HepG2 (cell line): ENCODE data around the gene STOML3. TPM values are rescaled to one million over a fixed set of nuclear protein-coding genes. Genes with fewer than 3 reads are reported as not detected.

Source experiments
- ARHGAP35 ChIP-seq: sonication (generic); formaldehyde crosslinking; IDR thresholded peaks from 2 replicates; pipeline ENCODE4 v1.9.0; 2022; ENCODE audit warnings: mild to moderate bottlenecking, inconsistent platforms, moderate library complexity, missing genetic modification reagents, borderline replicate concordance
- ATF7 ChIP-seq, 2 experiments: fragments of 450-650 bp in 1 of 2; sonication (generic) in 1 of 2; formaldehyde crosslinking in 1 of 2; IDR thresholded peaks; 2 replicates each; pipeline versions ENCODE4 v1.4.0 to v1.6.1; 2016 to 2020; ENCODE audit warnings: antibody characterized with exemption in 1 of 2, mild to moderate bottlenecking in 1 of 2, missing genetic modification reagents in 1 of 2
- FOXM1 ChIP-seq: sonication (generic); formaldehyde crosslinking; IDR thresholded peaks from 2 replicates; pipeline ENCODE4 v1.5.0; 2020; ENCODE audit warnings: missing genetic modification reagents
- SETDB1 ChIP-seq: sonication (generic); formaldehyde crosslinking; IDR thresholded peaks from 2 replicates; pipeline ENCODE4 v1.5.1; 2020; ENCODE audit warnings: missing genetic modification reagents, mild to moderate bottlenecking, borderline replicate concordance
- TGIF2 ChIP-seq: IDR thresholded peaks from 2 replicates; pipeline ENCODE4 v1.6.1; 2016; ENCODE audit warnings: control low read depth, missing compliant biosample characterization
- YEATS4 ChIP-seq: sonication (generic); formaldehyde crosslinking; IDR thresholded peaks from 2 replicates; pipeline ENCODE4 v1.4.0; 2020; ENCODE audit warnings: missing genetic modification reagents, borderline replicate concordance
- ZNF563 ChIP-seq: sonication (generic); formaldehyde crosslinking; IDR thresholded peaks from 2 replicates; pipeline ENCODE4 v1.8.0; 2022; ENCODE audit warnings: mild to moderate bottlenecking, moderate library complexity, missing genetic modification reagents
- ZNF607 ChIP-seq: sonication (generic); formaldehyde crosslinking; IDR thresholded peaks from 2 replicates; pipeline ENCODE4 v1.5.1; 2020; ENCODE audit warnings: missing genetic modification reagents, mild to moderate bottlenecking, borderline replicate concordance
- ZNF629 ChIP-seq: sonication (generic); formaldehyde crosslinking; conservative IDR thresholded peaks from 2 replicates; pipeline ENCODE4 v1.5.0; 2020; ENCODE audit warnings: missing genetic modification reagents
- ZNF780A ChIP-seq: sonication (generic); formaldehyde crosslinking; IDR thresholded peaks from 2 replicates; pipeline ENCODE4 v1.8.0; 2022; ENCODE audit warnings: mild to moderate bottlenecking, missing genetic modification reagents, moderate library complexity
- polyA plus RNA-seq, 8 experiments: library from polyadenylated mRNA; depleted of rRNA in 3 of 8; stranded (reverse) in 7 of 8; unstranded in 1 of 8; fragments of >200 nt; fragmentation: Illumina TruSeq in 4 of 8; extraction: Trizol in 4 of 8; gene quantifications; 2 replicates each; pipeline versions ENCODE4 v1.2.1 to v1.2.3, GENCODE V29; 2011 to 2016; ENCODE audit warnings: low read depth in 4 of 8, missing spikeins in 1 of 8, mixed read lengths in 1 of 8; ENCODE audit not compliant: insufficient read depth in 1 of 8
- total RNA-seq, 5 experiments: library from RNA; depleted of rRNA; stranded (reverse); fragments of >200 nt; fragmentation: Illumina TruSeq; extraction: Trizol; gene quantifications; 2 replicates each; pipeline ENCODE4 v1.2.3, GENCODE V29; 2016; ENCODE audit warnings: low read depth in 1 of 5
- TF ChIP-seq, protein P1 (sequence below): sonication (generic); formaldehyde crosslinking; IDR thresholded peaks from 2 replicates; pipeline ENCODE4 v1.4.0; 2020; ENCODE audit warnings: missing genetic modification reagents
- TF ChIP-seq, protein P2 (sequence below): sonication (generic); formaldehyde crosslinking; IDR thresholded peaks from 2 replicates; pipeline ENCODE4 v1.5.0; 2020; ENCODE audit warnings: mild to moderate bottlenecking, missing genetic modification reagents
- TF ChIP-seq, protein P3 (sequence below): sonication (generic); formaldehyde crosslinking; IDR thresholded peaks from 2 replicates; pipeline ENCODE4 v1.4.0; 2020; ENCODE audit warnings: missing genetic modification reagents
- TF ChIP-seq, protein P4 (sequence below): sonication (generic); formaldehyde crosslinking; conservative IDR thresholded peaks from 2 replicates; pipeline ENCODE4 v1.8.1; 2023; ENCODE audit warnings: missing genetic modification reagents
- TF ChIP-seq, protein P5 (sequence below): sonication (generic); formaldehyde crosslinking; IDR thresholded peaks from 2 replicates; pipeline ENCODE4 v1.5.0; 2020; ENCODE audit warnings: missing genetic modification reagents, mild to moderate bottlenecking, borderline replicate concordance

Gene STOML3
- total and polyA plus RNA-seq, 2 of the 13 experiments (the other 11 are each of a cell fraction or from before 2014, with no cell fraction given): not detected

DNA sequence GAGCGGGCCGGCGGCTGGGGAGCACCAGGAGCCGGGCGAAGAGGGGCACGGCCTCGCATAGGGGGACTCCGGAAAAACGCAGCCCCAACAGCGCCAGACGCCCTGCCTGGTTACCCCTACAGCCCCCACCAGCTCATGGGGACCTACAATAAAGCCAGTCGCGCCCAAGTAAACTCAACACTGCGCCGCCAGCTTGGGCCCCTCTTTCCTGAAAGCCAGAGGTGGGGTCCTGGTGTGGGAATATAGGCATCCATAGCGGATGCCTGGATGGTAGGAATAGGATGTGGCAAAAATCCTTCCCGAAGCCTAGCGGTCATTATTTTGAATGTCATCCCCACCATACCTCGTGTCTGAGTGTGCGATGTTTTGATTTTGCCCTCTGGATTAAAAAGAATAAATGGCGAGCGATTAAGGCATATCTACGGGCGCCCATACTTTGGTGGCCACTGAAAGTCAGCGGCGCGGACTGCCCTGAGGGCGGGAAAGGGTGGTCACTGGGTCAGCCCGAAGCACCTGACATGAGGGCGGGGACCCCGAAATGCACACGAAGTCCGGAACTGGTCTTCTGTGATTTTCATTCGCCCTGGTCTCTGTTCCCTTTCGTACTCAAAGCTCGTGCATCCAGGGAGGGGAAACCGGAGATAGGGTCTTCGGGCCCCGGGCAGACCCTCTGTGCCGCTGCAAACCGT is 47.4 kb upstream of the STOML3 start, which contains the start of the genes NHLRC3 and PROSER1 (continued):
- TF ChIP-seq, protein P1, sequence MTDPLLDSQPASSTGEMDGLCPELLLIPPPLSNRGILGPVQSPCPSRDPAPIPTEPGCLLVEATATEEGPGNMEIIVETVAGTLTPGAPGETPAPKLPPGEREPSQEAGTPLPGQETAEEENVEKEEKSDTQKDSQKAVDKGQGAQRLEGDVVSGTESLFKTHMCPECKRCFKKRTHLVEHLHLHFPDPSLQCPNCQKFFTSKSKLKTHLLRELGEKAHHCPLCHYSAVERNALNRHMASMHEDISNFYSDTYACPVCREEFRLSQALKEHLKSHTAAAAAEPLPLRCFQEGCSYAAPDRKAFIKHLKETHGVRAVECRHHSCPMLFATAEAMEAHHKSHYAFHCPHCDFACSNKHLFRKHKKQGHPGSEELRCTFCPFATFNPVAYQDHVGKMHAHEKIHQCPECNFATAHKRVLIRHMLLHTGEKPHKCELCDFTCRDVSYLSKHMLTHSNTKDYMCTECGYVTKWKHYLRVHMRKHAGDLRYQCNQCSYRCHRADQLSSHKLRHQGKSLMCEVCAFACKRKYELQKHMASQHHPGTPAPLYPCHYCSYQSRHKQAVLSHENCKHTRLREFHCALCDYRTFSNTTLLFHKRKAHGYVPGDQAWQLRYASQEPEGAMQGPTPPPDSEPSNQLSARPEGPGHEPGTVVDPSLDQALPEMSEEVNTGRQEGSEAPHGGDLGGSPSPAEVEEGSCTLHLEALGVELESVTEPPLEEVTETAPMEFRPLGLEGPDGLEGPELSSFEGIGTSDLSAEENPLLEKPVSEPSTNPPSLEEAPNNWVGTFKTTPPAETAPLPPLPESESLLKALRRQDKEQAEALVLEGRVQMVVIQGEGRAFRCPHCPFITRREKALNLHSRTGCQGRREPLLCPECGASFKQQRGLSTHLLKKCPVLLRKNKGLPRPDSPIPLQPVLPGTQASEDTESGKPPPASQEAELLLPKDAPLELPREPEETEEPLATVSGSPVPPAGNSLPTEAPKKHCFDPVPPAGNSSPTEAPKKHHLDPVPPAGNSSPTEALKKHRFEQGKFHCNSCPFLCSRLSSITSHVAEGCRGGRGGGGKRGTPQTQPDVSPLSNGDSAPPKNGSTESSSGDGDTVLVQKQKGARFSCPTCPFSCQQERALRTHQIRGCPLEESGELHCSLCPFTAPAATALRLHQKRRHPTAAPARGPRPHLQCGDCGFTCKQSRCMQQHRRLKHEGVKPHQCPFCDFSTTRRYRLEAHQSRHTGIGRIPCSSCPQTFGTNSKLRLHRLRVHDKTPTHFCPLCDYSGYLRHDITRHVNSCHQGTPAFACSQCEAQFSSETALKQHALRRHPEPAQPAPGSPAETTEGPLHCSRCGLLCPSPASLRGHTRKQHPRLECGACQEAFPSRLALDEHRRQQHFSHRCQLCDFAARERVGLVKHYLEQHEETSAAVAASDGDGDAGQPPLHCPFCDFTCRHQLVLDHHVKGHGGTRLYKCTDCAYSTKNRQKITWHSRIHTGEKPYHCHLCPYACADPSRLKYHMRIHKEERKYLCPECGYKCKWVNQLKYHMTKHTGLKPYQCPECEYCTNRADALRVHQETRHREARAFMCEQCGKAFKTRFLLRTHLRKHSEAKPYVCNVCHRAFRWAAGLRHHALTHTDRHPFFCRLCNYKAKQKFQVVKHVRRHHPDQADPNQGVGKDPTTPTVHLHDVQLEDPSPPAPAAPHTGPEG: peak; percentile 46; the same call in 1 of the 2 replicates
- no peak for TF ChIP-seq ATF7 (IDR thresholded peaks at IDR 0.05)
- TF ChIP-seq ATF7 (CRISPR knock-in tag; IDR thresholded peaks at IDR 0.05): no peak
- TF ChIP-seq ZNF607 (CRISPR knock-in tag): peak; percentile 25; the same call in 1 of the 2 replicates
- TF ChIP-seq, protein P2, sequence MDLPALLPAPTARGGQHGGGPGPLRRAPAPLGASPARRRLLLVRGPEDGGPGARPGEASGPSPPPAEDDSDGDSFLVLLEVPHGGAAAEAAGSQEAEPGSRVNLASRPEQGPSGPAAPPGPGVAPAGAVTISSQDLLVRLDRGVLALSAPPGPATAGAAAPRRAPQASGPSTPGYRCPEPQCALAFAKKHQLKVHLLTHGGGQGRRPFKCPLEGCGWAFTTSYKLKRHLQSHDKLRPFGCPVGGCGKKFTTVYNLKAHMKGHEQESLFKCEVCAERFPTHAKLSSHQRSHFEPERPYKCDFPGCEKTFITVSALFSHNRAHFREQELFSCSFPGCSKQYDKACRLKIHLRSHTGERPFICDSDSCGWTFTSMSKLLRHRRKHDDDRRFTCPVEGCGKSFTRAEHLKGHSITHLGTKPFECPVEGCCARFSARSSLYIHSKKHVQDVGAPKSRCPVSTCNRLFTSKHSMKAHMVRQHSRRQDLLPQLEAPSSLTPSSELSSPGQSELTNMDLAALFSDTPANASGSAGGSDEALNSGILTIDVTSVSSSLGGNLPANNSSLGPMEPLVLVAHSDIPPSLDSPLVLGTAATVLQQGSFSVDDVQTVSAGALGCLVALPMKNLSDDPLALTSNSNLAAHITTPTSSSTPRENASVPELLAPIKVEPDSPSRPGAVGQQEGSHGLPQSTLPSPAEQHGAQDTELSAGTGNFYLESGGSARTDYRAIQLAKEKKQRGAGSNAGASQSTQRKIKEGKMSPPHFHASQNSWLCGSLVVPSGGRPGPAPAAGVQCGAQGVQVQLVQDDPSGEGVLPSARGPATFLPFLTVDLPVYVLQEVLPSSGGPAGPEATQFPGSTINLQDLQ: 0 out of 2 replicates have a peak, but pooled peaks have one; percentile 16
- peak; percentile 7; the same call in 1 of the 2 replicates for TF ChIP-seq ZNF563 (CRISPR knock-in tag)
- no peak for TF ChIP-seq SETDB1
- TF ChIP-seq ARHGAP35 (CRISPR knock-in tag): 0 out of 2 replicates have a peak, but pooled peaks have one; percentile 67
- TF ChIP-seq ZNF780A (CRISPR knock-in tag): no peak
- 0 out of 2 replicates have a peak, but pooled peaks have one; percentile 19 for TF ChIP-seq ZNF629 (CRISPR knock-in tag)
- TF ChIP-seq, protein P3, sequence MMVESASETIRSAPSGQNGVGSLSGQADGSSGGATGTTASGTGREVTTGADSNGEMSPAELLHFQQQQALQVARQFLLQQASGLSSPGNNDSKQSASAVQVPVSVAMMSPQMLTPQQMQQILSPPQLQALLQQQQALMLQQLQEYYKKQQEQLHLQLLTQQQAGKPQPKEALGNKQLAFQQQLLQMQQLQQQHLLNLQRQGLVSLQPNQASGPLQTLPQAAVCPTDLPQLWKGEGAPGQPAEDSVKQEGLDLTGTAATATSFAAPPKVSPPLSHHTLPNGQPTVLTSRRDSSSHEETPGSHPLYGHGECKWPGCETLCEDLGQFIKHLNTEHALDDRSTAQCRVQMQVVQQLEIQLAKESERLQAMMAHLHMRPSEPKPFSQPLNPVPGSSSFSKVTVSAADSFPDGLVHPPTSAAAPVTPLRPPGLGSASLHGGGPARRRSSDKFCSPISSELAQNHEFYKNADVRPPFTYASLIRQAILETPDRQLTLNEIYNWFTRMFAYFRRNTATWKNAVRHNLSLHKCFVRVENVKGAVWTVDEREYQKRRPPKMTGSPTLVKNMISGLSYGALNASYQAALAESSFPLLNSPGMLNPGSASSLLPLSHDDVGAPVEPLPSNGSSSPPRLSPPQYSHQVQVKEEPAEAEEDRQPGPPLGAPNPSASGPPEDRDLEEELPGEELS (CRISPR knock-in tag): no peak; the same call in 1 of the 2 replicates
- 0 out of 2 replicates have a peak, but pooled peaks have one; percentile 19 for TF ChIP-seq TGIF2 (CRISPR knock-in tag)
- TF ChIP-seq, protein P4, sequence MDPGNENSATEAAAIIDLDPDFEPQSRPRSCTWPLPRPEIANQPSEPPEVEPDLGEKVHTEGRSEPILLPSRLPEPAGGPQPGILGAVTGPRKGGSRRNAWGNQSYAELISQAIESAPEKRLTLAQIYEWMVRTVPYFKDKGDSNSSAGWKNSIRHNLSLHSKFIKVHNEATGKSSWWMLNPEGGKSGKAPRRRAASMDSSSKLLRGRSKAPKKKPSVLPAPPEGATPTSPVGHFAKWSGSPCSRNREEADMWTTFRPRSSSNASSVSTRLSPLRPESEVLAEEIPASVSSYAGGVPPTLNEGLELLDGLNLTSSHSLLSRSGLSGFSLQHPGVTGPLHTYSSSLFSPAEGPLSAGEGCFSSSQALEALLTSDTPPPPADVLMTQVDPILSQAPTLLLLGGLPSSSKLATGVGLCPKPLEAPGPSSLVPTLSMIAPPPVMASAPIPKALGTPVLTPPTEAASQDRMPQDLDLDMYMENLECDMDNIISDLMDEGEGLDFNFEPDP (CRISPR knock-in tag): no peak
- peak; percentile 80 for TF ChIP-seq YEATS4
- no peak for TF ChIP-seq FOXM1 (CRISPR knock-in tag)
- TF ChIP-seq, protein P5, sequence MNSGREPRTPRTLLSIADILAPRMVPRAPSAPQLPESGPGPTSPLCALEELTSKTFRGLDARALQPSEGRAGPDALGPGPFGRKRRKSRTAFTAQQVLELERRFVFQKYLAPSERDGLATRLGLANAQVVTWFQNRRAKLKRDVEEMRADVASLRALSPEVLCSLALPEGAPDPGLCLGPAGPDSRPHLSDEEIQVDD: no peak
